Hepatocyte (in vitro differentiated cells): ENCODE data around the gene VAMP2. TPM values are rescaled to one million over a fixed set of nuclear protein-coding genes. Genes with fewer than 3 reads are reported as not detected.

Experiments used
- DNase-seq: peaks from one replicate; pipeline ENCODE4 v3.0.0-alpha.2; 2016; ENCODE audit warnings: low spot score
- H2AFZ ChIP-seq: fragments of 200-600 bp; sonication (generic); 2 replicates; pipeline ENCODE4 v1.6.0; 2016; ENCODE audit warnings: antibody characterized with exemption, mild to moderate bottlenecking
- H3K27ac ChIP-seq: fragments of 200-600 bp; sonication (generic); 2 replicates; pipeline ENCODE4 v1.5.1; 2016; ENCODE audit warnings: mild to moderate bottlenecking
- H3K27me3 ChIP-seq: fragments of 200-600 bp; sonication (generic); 2 replicates; pipeline ENCODE4 v1.6.1; 2016
- H3K36me3 ChIP-seq: fragments of 200-600 bp; sonication (generic); replicated peaks from 2 replicates; pipeline ENCODE4 v1.5.1; 2016; ENCODE audit warnings: low read depth; ENCODE audit not compliant: insufficient read depth
- H3K4me1 ChIP-seq: fragments of 200-600 bp; sonication (generic); 2 replicates; pipeline ENCODE4 v1.5.1; 2016; ENCODE audit warnings: mild to moderate bottlenecking, moderate library complexity; ENCODE audit not compliant: insufficient read depth
- H3K4me2 ChIP-seq: fragments of 200-600 bp; sonication (generic); 2 replicates; pipeline ENCODE4 v1.6.0; 2016
- H3K4me3 ChIP-seq: fragments of 200-600 bp; sonication (generic); 2 replicates; pipeline ENCODE4 v1.5.1; 2016; ENCODE audit warnings: mild to moderate bottlenecking
- H3K79me2 ChIP-seq: fragments of 200-600 bp; sonication (generic); 2 replicates; pipeline ENCODE4 v1.6.0; 2017; ENCODE audit warnings: mild to moderate bottlenecking
- H3K9me2 ChIP-seq: fragments of 200-600 bp; sonication (generic); replicated peaks from 2 replicates; pipeline ENCODE4 v1.6.0; 2017; ENCODE audit warnings: mild to moderate bottlenecking; ENCODE audit not compliant: insufficient read depth
- H3K9me3 ChIP-seq: fragments of 200-600 bp; sonication (generic); 2 replicates; pipeline ENCODE4 v1.5.1; 2016; ENCODE audit warnings: low read depth, mild to moderate bottlenecking
- H4K20me1 ChIP-seq: fragments of 200-600 bp; sonication (generic); 2 replicates; pipeline ENCODE4 v1.6.0; 2016; ENCODE audit warnings: mild to moderate bottlenecking; ENCODE audit not compliant: insufficient read depth, poor library complexity, severe bottlenecking
- EZH2 ChIP-seq: fragments of 200-600 bp; sonication (generic); IDR thresholded peaks from 2 replicates; pipeline ENCODE4 v1.6.1; 2016; ENCODE audit warnings: antibody characterized with exemption, mild to moderate bottlenecking, borderline replicate concordance
- EZH2phosphoT487 ChIP-seq: fragments of 200-600 bp; sonication (generic); IDR thresholded peaks from one replicate; pipeline ENCODE4 v1.6.1; 2018; ENCODE audit warnings: antibody characterized with exemption, mild to moderate bottlenecking, low read depth, moderate library complexity; ENCODE audit not compliant: unreplicated experiment, severe bottlenecking
- WGBS: methylation state at CpG from one replicate; pipeline ENCODE4 v1.1.6; 2016; ENCODE audit warnings: low lambda C conversion rate; ENCODE audit errors: missing lambda C conversion rate; 5-methylcytosine and 5-hydroxymethylcytosine counted together
- polyA plus RNA-seq: library from polyadenylated mRNA; unstranded; fragments of >200 nt; fragmentation: Nextera tagmentation; extraction: Ambion mirVana; gene quantifications from 2 replicates; pipeline ENCODE4 v1.2.1, GENCODE V29; 2016
- total RNA-seq: library from RNA; depleted of rRNA; stranded (reverse); fragments of >200 nt; gene quantifications from 2 replicates; pipeline ENCODE4 v1.2.3, GENCODE V29; 2014
- TF ChIP-seq, protein P1 (sequence below): fragments of 200-600 bp; sonication (generic); IDR thresholded peaks from 2 replicates; pipeline ENCODE4 v1.5.1; 2016; ENCODE audit warnings: antibody characterized with exemption, mild to moderate bottlenecking; ENCODE audit not compliant: poor library complexity

VAMP2 gene, protein sequence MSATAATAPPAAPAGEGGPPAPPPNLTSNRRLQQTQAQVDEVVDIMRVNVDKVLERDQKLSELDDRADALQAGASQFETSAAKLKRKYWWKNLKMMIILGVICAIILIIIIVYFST
- total RNA-seq = 8.2 and 8.5 TPM in 2 replicates
- 44.6 and 85.7 TPM in 2 replicates for polyA plus RNA-seq

DNA sequence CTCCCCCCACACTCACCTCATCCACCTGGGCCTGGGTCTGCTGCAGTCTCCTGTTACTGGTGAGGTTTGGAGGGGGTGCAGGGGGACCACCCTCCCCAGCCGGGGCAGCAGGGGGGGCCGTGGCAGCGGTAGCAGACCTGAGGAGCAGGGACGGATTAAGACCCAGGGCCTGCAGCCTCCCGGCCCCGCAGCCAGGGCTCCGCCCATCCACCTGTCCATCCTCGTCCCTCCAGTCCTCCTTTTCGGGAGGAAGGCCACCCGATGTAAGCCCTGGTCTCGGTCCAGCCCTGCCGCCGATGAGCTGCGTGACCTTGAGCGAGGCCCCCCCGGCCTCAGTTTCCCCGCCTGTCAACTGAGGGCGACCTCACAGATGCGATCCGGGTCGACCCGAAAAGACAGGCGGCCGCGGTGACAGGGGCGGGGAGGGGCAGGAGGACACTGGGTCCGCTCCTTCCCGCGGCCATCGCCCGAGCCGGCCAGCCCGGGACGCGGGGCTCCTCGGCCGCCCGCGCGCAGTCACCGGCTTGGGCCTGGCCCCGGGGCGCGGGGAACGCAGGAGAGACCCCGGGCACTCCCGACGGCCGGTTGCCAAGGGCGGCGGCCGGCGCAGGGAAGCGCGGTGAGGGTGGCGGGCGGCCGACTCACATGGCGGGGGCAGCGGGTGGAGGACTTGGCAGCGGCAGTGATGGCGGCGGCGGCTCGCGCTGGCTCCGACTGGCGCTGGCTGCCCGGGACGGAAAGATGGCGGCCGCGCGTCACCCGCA, at the start of gene VAMP2:
TSS of gene VAMP2 (minus strand) at position 716 of the 764 bp plus-strand sequence. CDS start at position 647, 69 bp downstream.
- H3K27ac ChIP-seq = peak within 1 kb of the TSS; percentile 100
- H3K4me2 ChIP-seq = peak within 1 kb of the TSS; percentile 99
- H3K9me3 ChIP-seq = no peaks in the 10 kb centered on the region
- H3K27me3 ChIP-seq = no peaks in the 10 kb centered on the region
- TF ChIP-seq, protein P1, sequence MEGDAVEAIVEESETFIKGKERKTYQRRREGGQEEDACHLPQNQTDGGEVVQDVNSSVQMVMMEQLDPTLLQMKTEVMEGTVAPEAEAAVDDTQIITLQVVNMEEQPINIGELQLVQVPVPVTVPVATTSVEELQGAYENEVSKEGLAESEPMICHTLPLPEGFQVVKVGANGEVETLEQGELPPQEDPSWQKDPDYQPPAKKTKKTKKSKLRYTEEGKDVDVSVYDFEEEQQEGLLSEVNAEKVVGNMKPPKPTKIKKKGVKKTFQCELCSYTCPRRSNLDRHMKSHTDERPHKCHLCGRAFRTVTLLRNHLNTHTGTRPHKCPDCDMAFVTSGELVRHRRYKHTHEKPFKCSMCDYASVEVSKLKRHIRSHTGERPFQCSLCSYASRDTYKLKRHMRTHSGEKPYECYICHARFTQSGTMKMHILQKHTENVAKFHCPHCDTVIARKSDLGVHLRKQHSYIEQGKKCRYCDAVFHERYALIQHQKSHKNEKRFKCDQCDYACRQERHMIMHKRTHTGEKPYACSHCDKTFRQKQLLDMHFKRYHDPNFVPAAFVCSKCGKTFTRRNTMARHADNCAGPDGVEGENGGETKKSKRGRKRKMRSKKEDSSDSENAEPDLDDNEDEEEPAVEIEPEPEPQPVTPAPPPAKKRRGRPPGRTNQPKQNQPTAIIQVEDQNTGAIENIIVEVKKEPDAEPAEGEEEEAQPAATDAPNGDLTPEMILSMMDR = no peak
- no peak for TF ChIP-seq EZH2phosphoT487
- no peak for TF ChIP-seq EZH2
- H3K79me2 ChIP-seq = peaks cover 27% of the 10 kb centered on the region
- peaks cover 5% of the 10 kb centered on the region for H4K20me1 ChIP-seq
- H2AFZ ChIP-seq = peak within 1 kb of the TSS; percentile 95
- no peaks in the 10 kb centered on the region for H3K9me2 ChIP-seq
- H3K4me1 ChIP-seq = peaks cover 25% of the 10 kb centered on the region
- peak; percentile 94 for DNase-seq
- WGBS = under 1% methylated on average over 41 of the region's 75 CpGs
- H3K4me3 ChIP-seq = peak within 1 kb of the TSS; percentile 100
- no peaks in the 10 kb centered on the region for H3K36me3 ChIP-seq

- Histone ChIP-seq H2AFZ (peak overlapping the region; percentile 36), H3K27ac (peak overlapping the region; percentile 53), H3K4me1 (no peaks in the 10 kb centered on the region), H4K20me1 (no peaks in the 10 kb centered on the region), H3K79me2 (peaks cover 25% of the 10 kb centered on the region), H3K9me2 (no peaks in the 10 kb centered on the region), H3K4me3 (peak overlapping the region; percentile 14), H3K27me3 (no peaks in the 10 kb centered on the region), H3K36me3 (no peaks in the 10 kb centered on the region), H3K4me2 (peak overlapping the region; percentile 79), H3K9me3 (no peaks in the 10 kb centered on the region)
- no peak for TF ChIP-seq EZH2
- TF ChIP-seq, protein P1 = no peak
- TF ChIP-seq EZH2phosphoT487 = no peak
- WGBS = 27% methylated on average over 22 of the region's 22 CpGs
- no peak for DNase-seq
Observed at GRCh38 chr17:8210761-8211458, 48.2 kb upstream of the VAMP2 start.

DNA sequence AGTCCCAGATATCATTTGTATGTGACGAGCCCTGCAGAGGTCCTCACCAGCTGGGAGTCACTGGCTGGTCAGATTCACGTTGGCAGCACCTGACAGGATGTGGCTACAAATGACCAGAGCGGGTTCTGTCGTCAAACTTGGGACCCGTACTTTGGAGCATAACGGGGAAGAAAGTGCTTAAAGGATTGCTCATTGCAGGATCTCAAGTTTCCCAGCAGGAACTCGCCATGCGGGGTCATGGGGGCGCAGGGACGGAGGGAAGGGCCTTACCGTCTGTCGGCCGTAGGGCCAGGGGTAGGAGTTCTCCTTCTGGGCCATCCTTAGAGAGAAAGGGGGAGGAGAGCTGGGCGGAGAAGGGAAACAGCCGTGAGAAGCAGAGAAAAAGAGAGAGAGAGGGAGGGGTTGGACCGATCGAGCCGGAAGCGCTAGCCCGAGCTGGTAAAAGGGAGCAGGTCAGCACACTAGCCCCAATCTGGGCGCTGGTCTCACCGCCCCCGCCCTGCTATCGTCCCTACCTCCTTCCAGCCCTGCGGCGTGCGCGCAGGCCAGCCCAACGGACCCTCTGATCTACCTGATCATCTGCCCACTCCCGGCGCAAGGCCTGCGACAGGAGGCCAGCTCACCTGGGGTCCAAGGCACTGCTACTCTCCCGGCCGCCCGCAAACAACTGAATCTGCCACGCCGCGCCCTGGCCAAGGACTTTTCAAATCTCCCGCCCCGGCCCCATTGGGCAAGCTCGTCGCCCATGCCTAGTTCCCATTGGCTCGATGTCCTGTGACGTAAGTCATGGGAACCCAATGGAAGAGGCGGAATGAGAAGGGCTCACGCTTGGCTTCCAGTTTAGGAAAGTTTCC, 47.4 kb upstream of the VAMP2 start, which contains the start of gene AURKB:
TSS of gene AURKB (minus strand) at position 669 of the 854 bp plus-strand sequence. CDS start at position 318, 351 bp downstream.
- H3K4me2 ChIP-seq = peak within 1 kb of the TSS; percentile 79
- peaks cover 25% of the 10 kb centered on the region for H3K79me2 ChIP-seq
- no peaks in the 10 kb centered on the region for H3K9me2 ChIP-seq
- peak within 1 kb of the TSS; percentile 36 for H2AFZ ChIP-seq
- peak; percentile 96 for DNase-seq
- H3K27ac ChIP-seq = peak within 1 kb of the TSS; percentile 53
- no peaks in the 10 kb centered on the region for H3K27me3 ChIP-seq
- no peaks in the 10 kb centered on the region for H4K20me1 ChIP-seq
- TF ChIP-seq EZH2phosphoT487 = no peak
- TF ChIP-seq EZH2 = no peak
- TF ChIP-seq, protein P1 = no peak
- no peaks in the 10 kb centered on the region for H3K4me1 ChIP-seq
- H3K4me3 ChIP-seq = peak within 1 kb of the TSS; percentile 14
- no peaks in the 10 kb centered on the region for H3K36me3 ChIP-seq
- no peaks in the 10 kb centered on the region for H3K9me3 ChIP-seq
- 3% methylated on average over 36 of the region's 46 CpGs for WGBS
